HUDEP-2 (cell line): ENCODE measurements around the gene CDON.
"Not testable (repeated sequence)": the region's sequence is repeated elsewhere in the genome, so short reads cannot be mapped to it uniquely, and the experiment has no call there.

ENCODE experiments used
- DNase-seq, 76 experiments: peaks; one replicate each; lab custom pipeline; 2025; ENCODE audit not compliant: unreplicated experiment in 76 of 76; lab: John Stamatoyannopoulos, UW

CDON gene

GRCh38 chr11:125931116-125931515 lies 131.6 kb downstream of the CDON start:
- no peak for DNase-seq

- no peak for DNase-seq
These were observed 132.6 kb downstream of the CDON start for GRCh38 chr11:125930076-125930450.

- DNase-seq, result no peak
These were observed 133.1 kb downstream of the CDON start for GRCh38 chr11:125929445-125930075.

- no peak for DNase-seq
These were observed 136.0 kb downstream of the CDON start for GRCh38 chr11:125926682-125927081.

GRCh38 chr11:125925804-125926203 lies 136.9 kb downstream of the CDON start:
- no peak for DNase-seq

- no peak for DNase-seq
These were observed 137.4 kb downstream of the CDON start for GRCh38 chr11:125925247-125925740.

- DNase-seq, result no peak
These were observed 138.2 kb downstream of the CDON start for GRCh38 chr11:125924384-125925007.

GRCh38 chr11:125923633-125924032 lies 139.0 kb downstream of the CDON start:
- no peak for DNase-seq

GRCh38 chr11:125923012-125923579 lies 139.6 kb downstream of the CDON start:
- peak in 42 of 76 experiments; percentile 1 to 61 (median 23) for DNase-seq

GRCh38 chr11:125922156-125922555 lies 140.5 kb downstream of the CDON start:
- no peak for DNase-seq

GRCh38 chr11:125921042-125921441 lies 141.6 kb downstream of the CDON start:
- DNase-seq, result no peak

GRCh38 chr11:125918140-125918840 lies 144.4 kb downstream of the CDON start:
- no peak for DNase-seq

- DNase-seq, result no peak
These were observed 145.9 kb downstream of the CDON start for GRCh38 chr11:125916683-125917347.

- not testable (repeated sequence) for DNase-seq
These were observed 148.1 kb downstream of the CDON start for GRCh38 chr11:125914601-125915000.

- no peak for DNase-seq
These were observed 152.3 kb downstream of the CDON start for GRCh38 chr11:125910226-125910849.
